H1 (cell line): ENCODE data around the gene WDR7.

Experiments
- CHD2 ChIP-seq: IDR thresholded peaks from 2 replicates; pipeline ENCODE4 v1.6.1; 2012; ENCODE audit warnings: low read length, improper control_type of control experiment
- KDM5A ChIP-seq: fragments of 200-600 bp; IDR thresholded peaks from 2 replicates; pipeline ENCODE4 v1.7.1; 2012; ENCODE audit warnings: mild to moderate bottlenecking, low read length, inconsistent platforms, mixed read lengths

- TF ChIP-seq CHD2 (no peak), KDM5A (no peak)
These were observed 304.3 kb downstream of the WDR7 start for GRCh38 chr18:56955490-56955889.
